H1 (cell line): ENCODE measurements around the gene TRIM77. TPM values are rescaled to one million over a fixed set of nuclear protein-coding genes. Genes with fewer than 3 reads are reported as not detected.
"Not testable (repeated sequence)": the region's sequence is repeated elsewhere in the genome, so short reads cannot be mapped to it uniquely, and the experiment has no call there.

Experiments used
- CTCF ChIA-PET: fragments of 300-600 bp; sonication (Branson Sonifier 250); formaldehyde crosslinking; loops from one replicate; lab custom pipeline; 2021; ENCODE audit not compliant: partially characterized antibody; lab: Charles Lee
- POLR2A ChIA-PET: fragments of 300-600 bp; sonication (Branson Sonifier 250); formaldehyde crosslinking; loops from one replicate; lab custom pipeline; 2021; ENCODE audit warnings: inconsistent platforms; ENCODE audit not compliant: partially characterized antibody; lab: Charles Lee
- DNase-seq, 2 experiments: peaks; one replicate each; pipeline versions ENCODE4 v3.0.0 to v3.0.0-alpha.2; 2010 to 2022; ENCODE audit warnings: low spot score in 2 of 2, low read depth in 1 of 2, mixed read lengths in 1 of 2
- FAIRE-seq: peaks from 2 replicates; lab custom pipeline; 2011; peaks lifted over from hg19 to GRCh38; lab: Jason Lieb, UNC
- H2AFZ ChIP-seq: 2 replicates; pipeline ENCODE4 v1.8.1; 2012; ENCODE audit warnings: low read length, inconsistent platforms
- H2AK5ac ChIP-seq: 2 replicates; pipeline ENCODE4 v1.6.1; 2013; ENCODE audit warnings: low read depth, low read length
- H2BK120ac ChIP-seq: replicated peaks from 2 replicates; pipeline ENCODE3; 2013; ENCODE audit warnings: low read depth, low read length, inconsistent platforms
- H2BK12ac ChIP-seq: 2 replicates; pipeline ENCODE4 v1.6.1; 2013; ENCODE audit warnings: low read depth, low read length
- H2BK15ac ChIP-seq: 2 replicates; pipeline ENCODE4 v1.6.1; 2013; ENCODE audit warnings: low read length
- H2BK20ac ChIP-seq: 2 replicates; pipeline ENCODE4 v1.6.1; 2013; ENCODE audit warnings: low read length
- H2BK5ac ChIP-seq: 2 replicates; pipeline ENCODE4 v1.6.1; 2013; ENCODE audit warnings: low read depth, low read length
- H3K14ac ChIP-seq: 2 replicates; pipeline ENCODE4 v1.6.1; 2013; ENCODE audit warnings: inconsistent platforms; ENCODE audit not compliant: insufficient read length
- H3K18ac ChIP-seq: 2 replicates; pipeline ENCODE4 v1.6.1; 2013; ENCODE audit warnings: low read length; ENCODE audit errors: extremely low read depth
- H3K23ac ChIP-seq: 2 replicates; pipeline ENCODE4 v1.6.1; 2013; ENCODE audit warnings: inconsistent platforms; ENCODE audit not compliant: insufficient read length
- H3K23me2 ChIP-seq: 2 replicates; pipeline ENCODE4 v1.6.1; 2013; ENCODE audit warnings: low read depth, low read length
- H3K27ac ChIP-seq: 2 replicates; pipeline ENCODE4 v1.6.1; 2011; ENCODE audit warnings: low read depth, low read length, inconsistent platforms
- H3K27me3 ChIP-seq, 4 experiments: replicated peaks in 1 of 4; 1 replicate in 1 of 4; 2 replicates in 3 of 4; pipeline versions ENCODE4 v1.6.1 to v1.8.1; 2011 to 2013; ENCODE audit warnings: low read length in 3 of 4, mild to moderate bottlenecking in 3 of 4, inconsistent platforms in 2 of 4, mixed read lengths in 2 of 4, moderate library complexity in 1 of 4; ENCODE audit not compliant: control insufficient read depth in 3 of 4, insufficient read depth in 3 of 4; ENCODE audit errors: extremely low read depth in 1 of 4
- H3K36me3 ChIP-seq, 4 experiments: 2 replicates each; pipeline versions ENCODE4 v1.6.1 to v1.8.1; 2011 to 2013; ENCODE audit warnings: mild to moderate bottlenecking in 4 of 4, low read length in 3 of 4, moderate library complexity in 2 of 4, control low read depth in 1 of 4, inconsistent platforms in 1 of 4; ENCODE audit not compliant: insufficient read depth in 4 of 4, control insufficient read depth in 2 of 4
- H3K4ac ChIP-seq: replicated peaks from 2 replicates; pipeline ENCODE3; 2013; ENCODE audit warnings: low read length, low read depth, mixed read lengths, inconsistent platforms; ENCODE audit not compliant: insufficient read length
- H3K4me1 ChIP-seq, 4 experiments: replicated peaks in 1 of 4; 1 replicate in 1 of 4; 2 replicates in 3 of 4; pipeline versions ENCODE4 v1.6.1 to v1.8.1; 2011 to 2013; ENCODE audit warnings: low read length in 3 of 4, inconsistent platforms in 2 of 4, mixed read lengths in 1 of 4; ENCODE audit not compliant: insufficient read depth in 4 of 4, control insufficient read depth in 3 of 4
- H3K4me2 ChIP-seq, 2 experiments: 2 replicates each; pipeline versions ENCODE4 v1.6.1 to v1.8.1; 2011 to 2013; ENCODE audit warnings: low read depth in 2 of 2, low read length in 2 of 2, control low read depth in 1 of 2, inconsistent platforms in 1 of 2, mild to moderate bottlenecking in 1 of 2; ENCODE audit not compliant: insufficient read depth in 1 of 2
- H3K4me3 ChIP-seq, 4 experiments: fragments of 200-600, 300-600 bp in 1 of 4; sonication (generic), shearing (Covaris generic), sonication (Bioruptor Twin) in 1 of 4; 2 replicates each; pipeline versions ENCODE4 v1.5.1 to v1.8.1; 2011 to 2016; ENCODE audit warnings: low read length in 4 of 4, low read depth in 3 of 4, control low read depth in 2 of 4, inconsistent platforms in 2 of 4, mild to moderate bottlenecking in 2 of 4, mixed read lengths in 1 of 4, moderate library complexity in 1 of 4; ENCODE audit not compliant: insufficient read depth in 2 of 4; ENCODE audit errors: extremely low read depth in 1 of 4
- H3K56ac ChIP-seq: replicated peaks from 2 replicates; pipeline ENCODE3; 2013; ENCODE audit warnings: low read depth, mild to moderate bottlenecking, mixed read lengths, low read length, inconsistent platforms; ENCODE audit not compliant: insufficient read length
- H3K79me1 ChIP-seq: 2 replicates; pipeline ENCODE4 v1.6.1; 2013; ENCODE audit warnings: low read depth, low read length, control low read depth
- H3K79me2 ChIP-seq, 2 experiments: 2 replicates each; pipeline versions ENCODE4 v1.6.1 to v1.8.1; 2012 to 2013; ENCODE audit warnings: low read length in 2 of 2, mild to moderate bottlenecking in 2 of 2, inconsistent platforms in 1 of 2; ENCODE audit not compliant: insufficient read depth in 2 of 2, control insufficient read depth in 1 of 2
- H3K9ac ChIP-seq, 4 experiments: replicated peaks in 1 of 4; 1 replicate in 1 of 4; 2 replicates in 3 of 4; pipeline versions ENCODE4 v1.6.1 to v1.8.1; 2011 to 2013; ENCODE audit warnings: low read depth in 3 of 4, low read length in 3 of 4, control low read depth in 2 of 4, mild to moderate bottlenecking in 2 of 4, moderate library complexity in 2 of 4, inconsistent platforms in 1 of 4; ENCODE audit errors: extremely low read depth in 1 of 4
- H3K9me3 ChIP-seq, 2 experiments: 2 replicates each; pipeline versions ENCODE4 v1.6.1 to v1.8.1; 2012 to 2013; ENCODE audit warnings: mild to moderate bottlenecking in 2 of 2, moderate library complexity in 2 of 2, control low read depth in 1 of 2, inconsistent platforms in 1 of 2, low read depth in 1 of 2, low read length in 1 of 2, mixed read lengths in 1 of 2; ENCODE audit not compliant: insufficient read depth in 2 of 2
- H4K20me1 ChIP-seq, 2 experiments: replicated peaks in 1 of 2; 2 replicates each; pipeline versions ENCODE3 to v1.8.1; 2011 to 2013; ENCODE audit warnings: inconsistent platforms in 2 of 2, low read length in 2 of 2, mild to moderate bottlenecking in 1 of 2; ENCODE audit not compliant: insufficient read depth in 2 of 2, control insufficient read depth in 1 of 2
- H4K5ac ChIP-seq: 2 replicates; pipeline ENCODE4 v1.6.1; 2013; ENCODE audit warnings: low read length, low read depth, mixed read lengths, inconsistent platforms; ENCODE audit not compliant: insufficient read length
- H4K8ac ChIP-seq: 2 replicates; pipeline ENCODE4 v1.8.0; 2013; ENCODE audit warnings: mild to moderate bottlenecking, moderate library complexity, low read length, inconsistent platforms; ENCODE audit not compliant: insufficient read depth; ENCODE audit errors: extremely low read depth
- H4K91ac ChIP-seq: replicated peaks from 2 replicates; pipeline ENCODE3; 2013; ENCODE audit warnings: low read length, mixed read lengths, inconsistent platforms; ENCODE audit not compliant: insufficient read length
- polyA plus RNA-seq, 7 experiments: library from polyadenylated mRNA; depleted of rRNA in 3 of 7; stranded (reverse) in 5 of 7; unstranded in 2 of 7; fragments of >200 nt in 5 of 7; fragments of 200-250 nt in 2 of 7; gene quantifications; 1 replicate in 5 of 7; 2 replicates in 1 of 7; 4 replicates in 1 of 7; pipeline versions ENCODE4 v1.2.1 to v1.2.3, GENCODE V29; 2011 to 2013; ENCODE audit warnings: missing spikeins in 2 of 7, mixed read lengths in 2 of 7
- small RNA-seq: library from polyadenylated mRNA; stranded (forward); fragments of <200 nt; extraction: miRNeasy Mini kit (QIAGEN cat#:217004); gene quantifications from one replicate; pipeline ENCODE3, GENCODE V24; 2013; ENCODE audit not compliant: insufficient read depth
- total RNA-seq: library from RNA; stranded (reverse); fragmentation: NEBNext Ultra II Directional; extraction: Animal tissue kit (Norgen Biotek cat#: 25700); gene quantifications from 2 replicates; pipeline ENCODE4 v1.2.1, GENCODE V29; 2021

Gene TRIM77
- total and polyA plus RNA-seq, 2 of the 8 experiments (the other 6 are each of a cell fraction or from before 2014, with no cell fraction given): not detected

- H3K9me3 ChIP-seq, H3K14ac ChIP-seq, H4K5ac ChIP-seq, H3K27me3 ChIP-seq, H3K27ac ChIP-seq, H2BK12ac ChIP-seq, H2AFZ ChIP-seq, H4K20me1 ChIP-seq, H2AK5ac ChIP-seq, H3K4me2 ChIP-seq, H3K56ac ChIP-seq, H2BK20ac ChIP-seq, H3K23ac ChIP-seq, H3K18ac ChIP-seq, H3K79me2 ChIP-seq, H2BK120ac ChIP-seq, H2BK5ac ChIP-seq, DNase-seq, FAIRE-seq, H3K4ac ChIP-seq, H3K36me3 ChIP-seq, H2BK15ac ChIP-seq, H3K79me1 ChIP-seq, CTCF ChIA-PET, H3K4me3 ChIP-seq, H3K9ac ChIP-seq, H3K23me2 ChIP-seq, H4K91ac ChIP-seq, H3K4me1 ChIP-seq, POLR2A ChIA-PET, H4K8ac ChIP-seq: not testable (repeated sequence)
These were observed 40.7 kb downstream of the TRIM77 start for GRCh38 chr11:89750822-89751221.

Small RNA genes lying within 50 kb of the gene (small RNA-seq; reads per million reads assigned to genes)
- not detected for gene AP003122.3

Other genes starting within 250 kb of the TRIM77 start
- gene NOX4, start 218.9 kb upstream of the TRIM77 start, total RNA-seq: 2.3 and 2.7 TPM in 2 replicates
- gene NOX4, start 218.9 kb upstream of the TRIM77 start, polyA plus RNA-seq (2011; rRNA removed): 1.6 and 2.0 TPM in 2 replicates
- not detected in 2 replicates for gene TRIM49, start 98.3 kb downstream of the TRIM77 start, total RNA-seq
- not detected in 2 replicates for gene TRIM49, start 98.3 kb downstream of the TRIM77 start, polyA plus RNA-seq (2011; rRNA removed)
- not detected in 2 replicates for gene TRIM64B, start 168.2 kb downstream of the TRIM77 start, total RNA-seq
- not detected in 2 replicates for gene TRIM64B, start 168.2 kb downstream of the TRIM77 start, polyA plus RNA-seq (2011; rRNA removed)
- not detected in 2 replicates for gene TRIM49D1, start 211.9 kb downstream of the TRIM77 start, total RNA-seq
- not detected in 2 replicates for gene TRIM49D1, start 211.9 kb downstream of the TRIM77 start, polyA plus RNA-seq (2011; rRNA removed)
- not detected in 2 replicates for gene TRIM49D2, start 213.8 kb downstream of the TRIM77 start, total RNA-seq
- not detected in 2 replicates for gene TRIM49D2, start 213.8 kb downstream of the TRIM77 start, polyA plus RNA-seq (2011; rRNA removed)